ENCODE data around the gene TFF2.

DNA sequence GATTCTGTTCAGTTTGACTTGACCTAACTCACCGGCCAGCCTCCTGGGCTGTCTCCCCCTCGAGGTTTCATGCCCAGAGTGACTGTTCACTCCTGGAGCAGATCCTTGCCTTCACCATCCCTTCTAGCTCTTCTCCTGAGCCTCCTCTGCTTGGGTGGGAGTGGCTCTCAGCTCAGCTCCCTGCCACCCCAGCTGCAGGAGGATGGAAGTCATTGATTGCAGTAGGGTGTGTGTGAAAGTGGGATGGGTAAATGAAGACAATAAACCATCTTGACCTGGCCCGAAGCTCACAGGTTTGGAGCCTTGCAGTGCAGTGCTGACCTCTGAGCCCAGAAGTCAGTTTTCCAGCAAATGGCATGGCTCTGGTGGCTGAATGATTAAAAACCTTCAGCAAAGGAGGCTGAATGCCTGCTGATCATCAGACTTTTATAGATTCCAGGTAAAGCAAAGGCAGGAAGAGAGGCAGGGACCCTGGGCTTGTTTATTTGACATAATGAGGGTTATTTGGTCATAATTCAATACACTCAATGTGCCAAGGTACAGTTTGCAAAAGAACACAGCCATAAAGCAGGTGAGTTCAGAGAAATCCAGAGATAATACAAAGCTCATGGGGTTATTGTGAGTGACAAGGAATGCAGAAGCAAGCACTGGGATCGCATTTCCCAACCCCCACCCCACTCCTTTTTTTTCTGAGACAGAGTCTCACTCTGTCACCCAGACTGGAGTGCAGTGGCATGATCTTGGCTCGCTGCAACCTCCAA lies 18.1 kb downstream of the TFF2 start:
- TF ChIP-seq, protein P1, sequence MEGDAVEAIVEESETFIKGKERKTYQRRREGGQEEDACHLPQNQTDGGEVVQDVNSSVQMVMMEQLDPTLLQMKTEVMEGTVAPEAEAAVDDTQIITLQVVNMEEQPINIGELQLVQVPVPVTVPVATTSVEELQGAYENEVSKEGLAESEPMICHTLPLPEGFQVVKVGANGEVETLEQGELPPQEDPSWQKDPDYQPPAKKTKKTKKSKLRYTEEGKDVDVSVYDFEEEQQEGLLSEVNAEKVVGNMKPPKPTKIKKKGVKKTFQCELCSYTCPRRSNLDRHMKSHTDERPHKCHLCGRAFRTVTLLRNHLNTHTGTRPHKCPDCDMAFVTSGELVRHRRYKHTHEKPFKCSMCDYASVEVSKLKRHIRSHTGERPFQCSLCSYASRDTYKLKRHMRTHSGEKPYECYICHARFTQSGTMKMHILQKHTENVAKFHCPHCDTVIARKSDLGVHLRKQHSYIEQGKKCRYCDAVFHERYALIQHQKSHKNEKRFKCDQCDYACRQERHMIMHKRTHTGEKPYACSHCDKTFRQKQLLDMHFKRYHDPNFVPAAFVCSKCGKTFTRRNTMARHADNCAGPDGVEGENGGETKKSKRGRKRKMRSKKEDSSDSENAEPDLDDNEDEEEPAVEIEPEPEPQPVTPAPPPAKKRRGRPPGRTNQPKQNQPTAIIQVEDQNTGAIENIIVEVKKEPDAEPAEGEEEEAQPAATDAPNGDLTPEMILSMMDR (IDR thresholded peaks at IDR 0.05): no peak
- TF ChIP-seq POLR2AphosphoS5 (IDR thresholded peaks at IDR 0.05; ENCODE audit: low read depth, low read length) (no peak), SIN3A (IDR thresholded peaks at IDR 0.05; ENCODE audit: borderline replicate concordance, insufficient read depth, low read depth, low read length) (no peak), TCF7L2 (IDR thresholded peaks at IDR 0.05; ENCODE audit: low read depth, low read length) (no peak)
- TF ChIP-seq, protein P2, sequence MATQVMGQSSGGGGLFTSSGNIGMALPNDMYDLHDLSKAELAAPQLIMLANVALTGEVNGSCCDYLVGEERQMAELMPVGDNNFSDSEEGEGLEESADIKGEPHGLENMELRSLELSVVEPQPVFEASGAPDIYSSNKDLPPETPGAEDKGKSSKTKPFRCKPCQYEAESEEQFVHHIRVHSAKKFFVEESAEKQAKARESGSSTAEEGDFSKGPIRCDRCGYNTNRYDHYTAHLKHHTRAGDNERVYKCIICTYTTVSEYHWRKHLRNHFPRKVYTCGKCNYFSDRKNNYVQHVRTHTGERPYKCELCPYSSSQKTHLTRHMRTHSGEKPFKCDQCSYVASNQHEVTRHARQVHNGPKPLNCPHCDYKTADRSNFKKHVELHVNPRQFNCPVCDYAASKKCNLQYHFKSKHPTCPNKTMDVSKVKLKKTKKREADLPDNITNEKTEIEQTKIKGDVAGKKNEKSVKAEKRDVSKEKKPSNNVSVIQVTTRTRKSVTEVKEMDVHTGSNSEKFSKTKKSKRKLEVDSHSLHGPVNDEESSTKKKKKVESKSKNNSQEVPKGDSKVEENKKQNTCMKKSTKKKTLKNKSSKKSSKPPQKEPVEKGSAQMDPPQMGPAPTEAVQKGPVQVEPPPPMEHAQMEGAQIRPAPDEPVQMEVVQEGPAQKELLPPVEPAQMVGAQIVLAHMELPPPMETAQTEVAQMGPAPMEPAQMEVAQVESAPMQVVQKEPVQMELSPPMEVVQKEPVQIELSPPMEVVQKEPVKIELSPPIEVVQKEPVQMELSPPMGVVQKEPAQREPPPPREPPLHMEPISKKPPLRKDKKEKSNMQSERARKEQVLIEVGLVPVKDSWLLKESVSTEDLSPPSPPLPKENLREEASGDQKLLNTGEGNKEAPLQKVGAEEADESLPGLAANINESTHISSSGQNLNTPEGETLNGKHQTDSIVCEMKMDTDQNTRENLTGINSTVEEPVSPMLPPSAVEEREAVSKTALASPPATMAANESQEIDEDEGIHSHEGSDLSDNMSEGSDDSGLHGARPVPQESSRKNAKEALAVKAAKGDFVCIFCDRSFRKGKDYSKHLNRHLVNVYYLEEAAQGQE (IDR thresholded peaks at IDR 0.05; ENCODE audit: insufficient read depth in 1 of 2, low read depth in 2 of 2, low read length in 1 of 2): no peak

Measured in Panc1 (cell line).